MM.1S (cell line): ENCODE measurements around the gene RFC3.

Source experiments
- CTCF ChIP-seq: fragments of 300-600 bp; sonication (generic); IDR thresholded peaks from 2 replicates; pipeline ENCODE4 v1.5.1; 2016; ENCODE audit warnings: antibody characterized with exemption, low read length, mixed read lengths
- EZH2 ChIP-seq: fragments of 300-600 bp; sonication (generic); optimal IDR thresholded peaks from 2 replicates; pipeline ENCODE3; 2017; ENCODE audit warnings: low read depth, mild to moderate bottlenecking, antibody characterized with exemption, low read length, mixed read lengths

GRCh38 chr13:33796095-33796494, 21.9 kb upstream of the RFC3 start:
- no peak for TF ChIP-seq EZH2
- no peak for TF ChIP-seq CTCF
